Measurements from ENCODE around the gene TGIF1. TPM values are rescaled to one million over a fixed set of nuclear protein-coding genes. Genes with fewer than 3 reads are reported as not detected.

Gene TGIF1
- 10 to 100 TPM; 14.5 to 15.9 TPM for total RNA-seq

DNA sequence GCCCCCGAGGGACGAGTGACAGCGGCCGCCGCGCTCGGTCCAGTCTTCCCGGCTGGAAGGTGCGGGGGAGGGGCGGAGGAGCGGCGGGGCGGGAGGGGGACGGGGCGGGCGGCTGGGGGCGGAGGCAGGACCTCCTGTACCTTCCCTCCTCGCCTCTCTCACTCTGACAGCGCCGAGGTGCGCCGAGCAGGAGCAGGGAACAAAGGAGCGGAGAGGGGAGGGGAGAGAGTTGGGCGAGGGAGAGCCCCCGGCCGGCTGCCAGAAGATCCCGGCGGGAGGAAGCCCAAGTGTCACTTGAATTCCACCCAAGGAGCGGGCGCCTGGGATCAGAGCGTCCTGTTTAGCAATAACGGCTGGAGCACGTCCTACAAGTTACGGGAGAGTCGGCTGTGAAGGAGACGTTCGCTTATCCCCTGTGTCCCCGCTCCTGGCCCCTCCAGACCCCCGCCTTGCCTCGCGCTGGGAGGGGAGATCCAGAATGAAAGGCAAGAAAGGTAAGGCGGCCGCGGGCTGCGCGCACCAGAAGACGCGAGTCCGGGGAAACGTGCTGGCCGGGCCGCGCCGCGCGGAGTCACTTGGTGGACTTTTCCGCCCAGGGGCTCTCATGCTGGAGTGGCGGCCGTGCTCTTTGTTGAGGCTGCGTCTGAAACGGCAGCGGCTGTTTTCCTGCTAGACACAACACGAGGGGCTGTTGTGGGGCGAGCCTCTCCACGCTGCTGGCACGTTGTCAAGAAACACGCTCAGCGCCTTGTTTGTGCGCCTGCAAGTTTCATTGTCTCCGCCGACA, at the start of gene TGIF1:
Gene TGIF1 (plus strand): TSS at position 161 of the 787 bp plus-strand sequence. CDS start 318 bp downstream, at position 479.

Other genes with a start within 250 kb of the TGIF1 start
- gene MYOM1, start 230.2 kb upstream of the TGIF1 start, total RNA-seq, result 1 to 10 TPM; 2.0 to 2.4 TPM
- gene MYL12A, start 202.4 kb upstream of the TGIF1 start, total RNA-seq, result 1,000 to 10,000 TPM; 1,007 to 1,022 TPM
- gene MYL12B, start 188.0 kb upstream of the TGIF1 start, total RNA-seq, result 100 to 1,000 TPM; 331 to 332 TPM